ENCODE data around the gene LONP1.
"Not testable (repeated sequence)": the region's sequence is repeated elsewhere in the genome, so short reads cannot be mapped to it uniquely, and the experiment has no call there.

LONP1 gene

DNA sequence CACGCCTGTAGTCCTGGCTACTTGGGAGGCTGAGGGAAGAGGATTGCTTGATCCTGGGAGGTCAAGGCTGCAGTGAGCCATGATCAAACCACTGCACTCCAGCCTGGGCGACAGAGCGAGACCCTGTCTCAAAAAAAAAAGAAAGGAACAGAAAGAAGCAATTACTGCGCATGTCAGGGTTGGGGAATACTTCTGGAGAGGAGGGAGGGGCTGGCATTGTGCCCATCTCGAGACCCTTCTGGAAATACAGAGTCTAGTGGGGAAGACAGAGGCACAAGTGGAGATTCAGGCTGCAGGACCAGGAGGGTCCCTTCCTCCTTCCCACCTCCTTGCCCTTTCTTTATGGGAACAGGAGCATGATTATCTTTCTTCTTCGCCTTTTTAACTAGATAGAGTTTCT, 33.8 kb upstream of the LONP1 start:
- no peak overlapping the region for H2BK15ac ChIP-seq (ENCODE audit: low read depth, poor library complexity, severe bottlenecking)
- H3K9me3 ChIP-seq (ENCODE audit: control insufficient read depth, low read length) = no peaks in the 10 kb centered on the region
- H3K18ac ChIP-seq (ENCODE audit: low read depth in 1 of 2, low read length in 2 of 2) = no peak overlapping the region
- no peak overlapping the region for H2AK5ac ChIP-seq (ENCODE audit: low read length, severe bottlenecking)
- H3K79me1 ChIP-seq (replicated peaks; ENCODE audit: low read length, poor library complexity, severe bottlenecking) = no peaks in the 10 kb centered on the region
- no peak overlapping the region for H3K9ac ChIP-seq (ENCODE audit: low read length)
- no peak overlapping the region for H2AFZ ChIP-seq (ENCODE audit: low read depth, low read length)
- H2BK5ac ChIP-seq (ENCODE audit: low read depth, low read length, poor library complexity, severe bottlenecking) = no peak overlapping the region
- no peak overlapping the region for H3K23ac ChIP-seq (ENCODE audit: low read length in 2 of 2)
- no peak overlapping the region for H3K4me3 ChIP-seq (ENCODE audit: insufficient read depth in 1 of 2, low read depth in 1 of 2, low read length in 2 of 2)
- H3K36me3 ChIP-seq (ENCODE audit: control insufficient read depth in 1 of 2, insufficient read depth in 2 of 2, low read depth in 1 of 2, low read length in 2 of 2) = no peaks in the 10 kb centered on the region
- H3K4me1 ChIP-seq (ENCODE audit: control insufficient read depth, insufficient read depth, low read depth, low read length) = peaks cover 1% of the 10 kb centered on the region
- H2BK12ac ChIP-seq (ENCODE audit: low read length in 2 of 2) = no peak overlapping the region
- no peak overlapping the region for H4K8ac ChIP-seq (ENCODE audit: low read length)
- no peak for DNase-seq
- H2BK120ac ChIP-seq (ENCODE audit: low read depth, low read length) = no peak overlapping the region
- no peak overlapping the region for H3K4ac ChIP-seq (ENCODE audit: low read depth in 1 of 2, low read length in 2 of 2)
- WGBS = 85% methylated on average over 6 of the region's 6 CpGs
- H4K91ac ChIP-seq (ENCODE audit: low read length) = no peak overlapping the region
- H3K14ac ChIP-seq (ENCODE audit: low read length in 2 of 2) = no peak overlapping the region
- H3K4me2 ChIP-seq (ENCODE audit: low read length, poor library complexity, severe bottlenecking) = no peak overlapping the region
- no peak overlapping the region for H3K27ac ChIP-seq (ENCODE audit: low read length, poor library complexity, severe bottlenecking)
- peaks cover 0 to 17% of the 10 kb centered on the region in 2 experiments for H3K27me3 ChIP-seq (ENCODE audit: control insufficient read depth in 1 of 2, insufficient read depth in 1 of 2, low read length in 2 of 2)

DNA sequence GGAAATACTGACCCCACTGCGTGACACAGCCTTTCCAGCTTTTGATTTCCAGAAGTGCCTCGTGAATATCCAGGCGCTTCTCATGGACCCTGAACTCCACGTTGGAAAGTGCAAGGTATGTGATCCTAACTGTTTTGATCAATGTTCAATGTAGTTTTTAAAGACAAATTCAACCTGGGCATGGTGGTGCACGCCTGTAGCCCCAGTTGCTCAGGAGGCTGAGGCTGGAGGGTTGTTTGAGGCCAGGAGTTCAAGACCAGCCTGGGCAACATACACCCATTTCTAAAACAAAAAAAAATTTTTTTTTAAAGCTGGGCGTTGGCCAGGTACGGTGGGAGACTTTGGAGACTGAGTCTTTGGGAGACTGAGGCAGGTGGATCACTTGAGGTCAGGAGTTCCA, 31.8 kb upstream of the LONP1 start:
- peaks cover 1% of the 10 kb centered on the region for H3K4me1 ChIP-seq (ENCODE audit: control insufficient read depth, insufficient read depth, low read depth, low read length)
- DNase-seq = no peak

GRCh38 chr19:5749505-5749904, 29.6 kb upstream of the LONP1 start:
- H4K8ac ChIP-seq (ENCODE audit: low read length) = no peak overlapping the region
- H3K4ac ChIP-seq (ENCODE audit: low read depth in 1 of 2, low read length in 2 of 2) = no peak overlapping the region
- H3K27ac ChIP-seq (ENCODE audit: low read length, poor library complexity, severe bottlenecking) = no peak overlapping the region
- no peak overlapping the region for H2BK15ac ChIP-seq (ENCODE audit: low read depth, poor library complexity, severe bottlenecking)
- H2AFZ ChIP-seq (ENCODE audit: low read depth, low read length) = no peak overlapping the region
- no peak overlapping the region for H3K4me3 ChIP-seq (ENCODE audit: insufficient read depth in 1 of 2, low read depth in 1 of 2, low read length in 2 of 2)
- no peaks in the 10 kb centered on the region for H3K79me1 ChIP-seq (replicated peaks; ENCODE audit: low read length, poor library complexity, severe bottlenecking)
- H3K9me3 ChIP-seq (ENCODE audit: control insufficient read depth, low read length) = no peaks in the 10 kb centered on the region
- H2BK120ac ChIP-seq (ENCODE audit: low read depth, low read length) = no peak overlapping the region
- no peak overlapping the region for H3K4me2 ChIP-seq (ENCODE audit: low read length, poor library complexity, severe bottlenecking)
- H4K91ac ChIP-seq (ENCODE audit: low read length) = no peak overlapping the region
- H3K4me1 ChIP-seq (ENCODE audit: control insufficient read depth, insufficient read depth, low read depth, low read length) = peaks cover 2% of the 10 kb centered on the region
- DNase-seq = no peak
- H3K27me3 ChIP-seq (ENCODE audit: control insufficient read depth in 1 of 2, insufficient read depth in 1 of 2, low read length in 2 of 2) = peaks cover 5 to 30% of the 10 kb centered on the region in 2 experiments
- H3K14ac ChIP-seq (ENCODE audit: low read length in 2 of 2) = no peak overlapping the region
- H3K18ac ChIP-seq (ENCODE audit: low read depth in 1 of 2, low read length in 2 of 2) = no peak overlapping the region
- no peak overlapping the region for H2AK5ac ChIP-seq (ENCODE audit: low read length, severe bottlenecking)
- H3K36me3 ChIP-seq (ENCODE audit: control insufficient read depth in 1 of 2, insufficient read depth in 2 of 2, low read depth in 1 of 2, low read length in 2 of 2) = no peaks in the 10 kb centered on the region
- H2BK12ac ChIP-seq (ENCODE audit: low read length in 2 of 2) = no peak overlapping the region
- no peak overlapping the region for H3K9ac ChIP-seq (ENCODE audit: low read length)
- 100% methylated on average over 2 of the region's 5 CpGs for WGBS
- H3K23ac ChIP-seq (ENCODE audit: low read length in 2 of 2) = no peak overlapping the region
- no peak overlapping the region for H2BK5ac ChIP-seq (ENCODE audit: low read depth, low read length, poor library complexity, severe bottlenecking)

More for the DNA sequence above, 31.8 kb upstream of the LONP1 start:
- no peak overlapping the region for H2BK12ac ChIP-seq (ENCODE audit: low read length in 2 of 2)
- H2BK5ac ChIP-seq (ENCODE audit: low read depth, low read length, poor library complexity, severe bottlenecking) = no peak overlapping the region
- H3K4ac ChIP-seq (ENCODE audit: low read depth in 1 of 2, low read length in 2 of 2) = no peak overlapping the region
- H3K4me2 ChIP-seq (ENCODE audit: low read length, poor library complexity, severe bottlenecking) = no peak overlapping the region
- H2AK5ac ChIP-seq (ENCODE audit: low read length, severe bottlenecking) = no peak overlapping the region
- no peaks in the 10 kb centered on the region for H3K9me3 ChIP-seq (ENCODE audit: control insufficient read depth, low read length)
- peaks cover 0 to 22% of the 10 kb centered on the region in 2 experiments for H3K27me3 ChIP-seq (ENCODE audit: control insufficient read depth in 1 of 2, insufficient read depth in 1 of 2, low read length in 2 of 2)
- H3K18ac ChIP-seq (ENCODE audit: low read depth in 1 of 2, low read length in 2 of 2) = no peak overlapping the region
- no peak overlapping the region for H3K9ac ChIP-seq (ENCODE audit: low read length)
- no peak overlapping the region for H2BK120ac ChIP-seq (ENCODE audit: low read depth, low read length)
- no peak overlapping the region for H3K14ac ChIP-seq (ENCODE audit: low read length in 2 of 2)
- H2AFZ ChIP-seq (ENCODE audit: low read depth, low read length) = no peak overlapping the region
- no peak overlapping the region for H4K8ac ChIP-seq (ENCODE audit: low read length)
- no peak overlapping the region for H4K91ac ChIP-seq (ENCODE audit: low read length)
- H3K27ac ChIP-seq (ENCODE audit: low read length, poor library complexity, severe bottlenecking) = no peak overlapping the region
- WGBS = 83% methylated on average over 6 of the region's 7 CpGs
- H3K79me1 ChIP-seq (replicated peaks; ENCODE audit: low read length, poor library complexity, severe bottlenecking) = no peaks in the 10 kb centered on the region
- no peak overlapping the region for H2BK15ac ChIP-seq (ENCODE audit: low read depth, poor library complexity, severe bottlenecking)
- no peak overlapping the region for H3K4me3 ChIP-seq (ENCODE audit: insufficient read depth in 1 of 2, low read depth in 1 of 2, low read length in 2 of 2)
- H3K23ac ChIP-seq (ENCODE audit: low read length in 2 of 2) = no peak overlapping the region
- no peaks in the 10 kb centered on the region for H3K36me3 ChIP-seq (ENCODE audit: control insufficient read depth in 1 of 2, insufficient read depth in 2 of 2, low read depth in 1 of 2, low read length in 2 of 2)

DNA sequence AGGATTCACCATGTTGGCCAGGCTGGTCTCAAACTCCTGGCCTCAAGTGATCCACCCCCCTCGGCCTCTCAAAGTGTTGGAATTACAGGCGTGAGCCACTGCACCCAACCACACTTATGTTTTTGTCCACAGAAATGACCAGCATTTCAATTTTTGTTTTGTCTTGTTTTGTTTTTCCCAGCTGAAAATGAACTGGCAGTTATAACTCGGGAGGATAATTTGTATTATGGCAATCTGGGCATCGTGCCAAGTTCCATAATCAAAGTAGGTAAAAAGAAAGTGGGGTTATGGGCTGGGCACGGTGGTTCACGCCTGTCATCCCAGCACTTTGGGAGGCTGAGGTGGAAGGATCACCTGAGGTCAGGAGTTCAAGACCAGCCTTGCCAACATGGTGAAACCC, 29.0 kb upstream of the LONP1 start:
- not testable (repeated sequence) for H2BK12ac ChIP-seq (ENCODE audit: low read length in 2 of 2); H3K4ac ChIP-seq (ENCODE audit: low read depth in 1 of 2, low read length in 2 of 2); H3K4me2 ChIP-seq (ENCODE audit: low read length, poor library complexity, severe bottlenecking); H3K79me1 ChIP-seq (replicated peaks; ENCODE audit: low read length, poor library complexity, severe bottlenecking); H2BK15ac ChIP-seq (ENCODE audit: low read depth, poor library complexity, severe bottlenecking); H2BK120ac ChIP-seq (ENCODE audit: low read depth, low read length); H3K23ac ChIP-seq (ENCODE audit: low read length in 2 of 2); H4K8ac ChIP-seq (ENCODE audit: low read length); H3K36me3 ChIP-seq (ENCODE audit: control insufficient read depth in 1 of 2, insufficient read depth in 2 of 2, low read depth in 1 of 2, low read length in 2 of 2); H3K4me3 ChIP-seq (ENCODE audit: insufficient read depth in 1 of 2, low read depth in 1 of 2, low read length in 2 of 2); DNase-seq; H2AFZ ChIP-seq (ENCODE audit: low read depth, low read length); H3K18ac ChIP-seq (ENCODE audit: low read depth in 1 of 2, low read length in 2 of 2); H3K9ac ChIP-seq (ENCODE audit: low read length); H4K91ac ChIP-seq (ENCODE audit: low read length); H2BK5ac ChIP-seq (ENCODE audit: low read depth, low read length, poor library complexity, severe bottlenecking); H3K27ac ChIP-seq (ENCODE audit: low read length, poor library complexity, severe bottlenecking); H3K14ac ChIP-seq (ENCODE audit: low read length in 2 of 2); H2AK5ac ChIP-seq (ENCODE audit: low read length, severe bottlenecking); H3K4me1 ChIP-seq (ENCODE audit: control insufficient read depth, insufficient read depth, low read depth, low read length); H3K9me3 ChIP-seq (ENCODE audit: control insufficient read depth, low read length)
- 81% methylated on average over 6 of the region's 6 CpGs for WGBS
- H3K27me3 ChIP-seq (ENCODE audit: control insufficient read depth in 1 of 2, insufficient read depth in 1 of 2, low read length in 2 of 2) = peaks cover 5 to 27% of the 10 kb centered on the region in 2 experiments
